HepG2 (cell line): ENCODE results near the gene TAP1. TPM values are rescaled to one million over a fixed set of nuclear protein-coding genes. Genes with fewer than 3 reads are reported as not detected.

ENCODE experiments used
- ATAC-seq: fragments of 200-7000 bp; cut with Tn5 transposase; 3 replicates; pipeline ENCODE4 v1.9.1; 2020; ENCODE audit warnings: mild to moderate bottlenecking, moderate library complexity
- BruUV-seq: library from RNA; stranded (reverse); fragments of 400-500 nt; replicated peaks from 2 replicates; lab custom pipeline; 2021; lab: Mats Ljungman, UMichigan
- CTCF ChIA-PET: fragments of 300-600 bp; formaldehyde crosslinking; extraction: SDS; loops from one replicate; lab custom pipeline; 2021; ENCODE audit warnings: low total read pairs, inconsistent platforms, low intra/inter-chr PET ratio; lab: Yijun Ruan, JAX
- POLR2A ChIA-PET: fragments of 350-600 bp; sonication (Branson Sonifier 250); formaldehyde crosslinking; loops from one replicate; lab custom pipeline; 2020; ENCODE audit warnings: antibody characterized with exemption, inconsistent platforms; lab: Yijun Ruan, JAX
- DNase-seq: peaks from one replicate; pipeline ENCODE4 v3.0.0-alpha.2; 2015; ENCODE audit warnings: low spot score
- FAIRE-seq: peaks from 3 replicates; lab custom pipeline; 2011; peaks lifted over from hg19 to GRCh38; lab: Jason Lieb, UNC
- H2AFZ ChIP-seq: one replicate; pipeline ENCODE4 v1.6.1; 2011; ENCODE audit warnings: low read length, inconsistent platforms
- H3K27ac ChIP-seq: fragments of 300-600 bp; 3 replicates; pipeline ENCODE4 v1.8.0; 2011; ENCODE audit warnings: mixed run types, mild to moderate bottlenecking, mixed read lengths, low read length, inconsistent platforms; ENCODE audit not compliant: insufficient read depth; ENCODE audit errors: extremely low read length
- H3K27me3 ChIP-seq, 2 experiments: fragments of 200-600 bp in 1 of 2; 2 replicates in 1 of 2; 3 replicates in 1 of 2; pipeline versions ENCODE4 v1.6.0 to v1.8.0; 2011; ENCODE audit warnings: low read length in 2 of 2, mild to moderate bottlenecking in 2 of 2, moderate library complexity in 2 of 2, inconsistent platforms in 1 of 2; ENCODE audit not compliant: insufficient read depth in 2 of 2, control insufficient read depth in 1 of 2
- H3K36me3 ChIP-seq, 2 experiments: fragments of 200-600 bp in 1 of 2; replicated peaks in 1 of 2; 2 replicates in 1 of 2; 3 replicates in 1 of 2; pipeline versions ENCODE4 v1.5.1 to v1.8.0; 2011; ENCODE audit warnings: low read length in 2 of 2, inconsistent platforms in 1 of 2; ENCODE audit not compliant: insufficient read depth in 2 of 2, control insufficient read depth in 1 of 2
- H3K4me1 ChIP-seq: 2 replicates; pipeline ENCODE4 v1.5.1; 2012; ENCODE audit warnings: low read length, inconsistent platforms; ENCODE audit not compliant: insufficient read depth
- H3K4me2 ChIP-seq: 2 replicates; pipeline ENCODE4 v1.6.0; 2011; ENCODE audit warnings: low read depth, low read length, inconsistent platforms
- H3K4me3 ChIP-seq, 3 experiments: fragments of 200-600 bp in 1 of 3; sonication (generic), shearing (Covaris generic) in 1 of 3; replicated peaks in 1 of 3; 2 replicates each; pipeline ENCODE4 v1.5.1; 2011 to 2016; ENCODE audit warnings: low read length in 3 of 3, inconsistent platforms in 2 of 3, low read depth in 2 of 3, mild to moderate bottlenecking in 2 of 3, control low read depth in 1 of 3, mixed read lengths in 1 of 3; ENCODE audit not compliant: insufficient read depth in 1 of 3
- H3K79me2 ChIP-seq: one replicate; pipeline ENCODE4 v1.6.1; 2011; ENCODE audit warnings: low read length, inconsistent platforms; ENCODE audit not compliant: insufficient read depth
- H3K9ac ChIP-seq: 2 replicates; pipeline ENCODE4 v1.6.0; 2011; ENCODE audit warnings: mild to moderate bottlenecking, low read depth, low read length, inconsistent platforms; ENCODE audit not compliant: insufficient read depth
- H3K9me3 ChIP-seq: 2 replicates; pipeline ENCODE4 v1.5.1; 2012; ENCODE audit warnings: mild to moderate bottlenecking, low read length
- H4K20me1 ChIP-seq: 2 replicates; pipeline ENCODE4 v1.6.0; 2011; ENCODE audit warnings: inconsistent platforms, mild to moderate bottlenecking, low read length, moderate library complexity; ENCODE audit not compliant: insufficient read depth
- AGO2 ChIP-seq: fragments of 200-400 bp; formaldehyde crosslinking; optimal IDR thresholded peaks from 2 replicates; pipeline ENCODE3; 2017; ENCODE audit warnings: mild to moderate bottlenecking, low read depth, low read length, moderate library complexity
- AHR ChIP-seq: IDR thresholded peaks from 2 replicates; pipeline ENCODE4 v1.6.1; 2018; ENCODE audit warnings: missing genetic modification reagents, missing compliant biosample characterization
- MAFG ChIP-seq: sonication (generic); formaldehyde crosslinking; IDR thresholded peaks from 2 replicates; pipeline ENCODE4 v1.5.1; 2020; ENCODE audit warnings: mild to moderate bottlenecking, missing genetic modification reagents
- MTF2 ChIP-seq: sonication (generic); formaldehyde crosslinking; IDR thresholded peaks from 2 replicates; pipeline ENCODE4 v1.5.0; 2020; ENCODE audit warnings: missing genetic modification reagents, borderline replicate concordance
- REPIN1 ChIP-seq: sonication (generic); formaldehyde crosslinking; IDR thresholded peaks from 2 replicates; pipeline ENCODE4 v1.8.0; 2022; ENCODE audit warnings: missing genetic modification reagents, low read depth, mild to moderate bottlenecking, borderline replicate concordance
- TEAD3 ChIP-seq: optimal IDR thresholded peaks from 2 replicates; pipeline ENCODE3; 2016; ENCODE audit warnings: borderline replicate concordance
- TEF ChIP-seq: sonication (generic); formaldehyde crosslinking; IDR thresholded peaks from 2 replicates; pipeline ENCODE4 v1.5.0; 2020; ENCODE audit warnings: missing genetic modification reagents
- ZBTB2 ChIP-seq: sonication (generic); formaldehyde crosslinking; IDR thresholded peaks from 2 replicates; pipeline ENCODE4 v1.8.0; 2022; ENCODE audit warnings: low read depth, missing genetic modification reagents
- ZFP36L2 ChIP-seq: sonication (generic); formaldehyde crosslinking; IDR thresholded peaks from 2 replicates; pipeline ENCODE4 v1.4.0; 2020; ENCODE audit warnings: missing genetic modification reagents
- ZNF20 ChIP-seq: sonication (generic); formaldehyde crosslinking; IDR thresholded peaks from 2 replicates; pipeline ENCODE4 v1.4.0; 2020; ENCODE audit warnings: mild to moderate bottlenecking, moderate library complexity, missing genetic modification reagents
- ZNF549 ChIP-seq: sonication (generic); formaldehyde crosslinking; IDR thresholded peaks from 2 replicates; pipeline ENCODE4 v1.5.0; 2020; ENCODE audit warnings: missing genetic modification reagents
- ZNF557 ChIP-seq: sonication (generic); formaldehyde crosslinking; IDR thresholded peaks from 2 replicates; pipeline ENCODE4 v1.4.0; 2020; ENCODE audit warnings: missing genetic modification reagents
- ZNF619 ChIP-seq: sonication (generic); formaldehyde crosslinking; IDR thresholded peaks from 2 replicates; pipeline ENCODE4 v1.4.0; 2020; ENCODE audit warnings: mild to moderate bottlenecking, missing genetic modification reagents
- WGBS: methylation state at CpG from one replicate; pipeline ENCODE4 v1.1.6; 2017; ENCODE audit warnings: low lambda C conversion rate; 5-methylcytosine and 5-hydroxymethylcytosine counted together
- in situ Hi-C: cut with HindIII; loops from 2 replicates; pipeline ENCODE4 v1.10.0; 2017; ENCODE audit warnings: low pct_unique_long_range_greater_than_20kb; ENCODE audit not compliant: extremely low pct_ligation_motif_present
- intact Hi-C: fragments of 100-400 bp; cut with micrococcal nuclease; formaldehyde crosslinking; loops from one replicate; pipeline ENCODE4 v1.10.0; 2022; ENCODE audit not compliant: unreplicated experiment
- polyA plus RNA-seq, 8 experiments: library from polyadenylated mRNA; depleted of rRNA in 3 of 8; stranded (reverse) in 7 of 8; unstranded in 1 of 8; fragments of >200 nt; fragmentation: Illumina TruSeq in 4 of 8; extraction: Trizol in 4 of 8; gene quantifications; 2 replicates each; pipeline versions ENCODE4 v1.2.1 to v1.2.3, GENCODE V29; 2011 to 2016; ENCODE audit warnings: low read depth in 4 of 8, missing spikeins in 1 of 8, mixed read lengths in 1 of 8; ENCODE audit not compliant: insufficient read depth in 1 of 8
- total RNA-seq, 5 experiments: library from RNA; depleted of rRNA; stranded (reverse); fragments of >200 nt; fragmentation: Illumina TruSeq; extraction: Trizol; gene quantifications; 2 replicates each; pipeline ENCODE4 v1.2.3, GENCODE V29; 2016; ENCODE audit warnings: low read depth in 1 of 5

TAP1 gene
- total and polyA plus RNA-seq, 2 of the 13 experiments (the other 11 are each of a cell fraction or from before 2014, with no cell fraction given): 31.2 to 52.2 TPM

- WGBS: 91% methylated on average over 5 of the region's 5 CpGs
- DNase-seq (no peak), FAIRE-seq (no peak), ATAC-seq (no peak)
- ChIA-PET POLR2A (no interaction called here), CTCF (no interaction called here)
- Histone ChIP-seq H3K9ac (no peak overlapping the region), H3K9me3 (no peaks in the 10 kb centered on the region), H3K4me2 (no peak overlapping the region), H3K4me3 (no peak overlapping the region), H4K20me1 (no peaks in the 10 kb centered on the region), H3K4me1 (no peaks in the 10 kb centered on the region), H2AFZ (no peak overlapping the region), H3K36me3 (peaks cover 13 to 33% of the 10 kb centered on the region in 2 experiments; a peak in 4 of 5 replicates), H3K79me2 (no peaks in the 10 kb centered on the region), H3K27me3 (no peaks in the 10 kb centered on the region), H3K27ac (no peak overlapping the region)
- in situ Hi-C loops (loop anchor here (5.0 kb wide), 1 partner anchor 36 kb away; no protein-coding TSS in a partner anchor), intact Hi-C loops (no loop called here)
- no TSS peak for BruUV-seq
- no peak for TF ChIP-seq REPIN1 (CRISPR knock-in tag)
- TF ChIP-seq MAFG (CRISPR knock-in tag): no peak
- TF ChIP-seq ZNF557 (CRISPR knock-in tag): no peak
- TF ChIP-seq TEF: no peak
Measured at GRCh38 chr6:32830936-32831335, 22.6 kb downstream of the TAP1 start.

GRCh38 chr6:32830017-32830416 is 23.5 kb downstream of the TAP1 start:
- WGBS: 96% methylated on average over 5 of the region's 5 CpGs
- ChIA-PET CTCF (no interaction called here), POLR2A (no interaction called here)
- no peak; the same call in 1 of the 3 replicates for ATAC-seq
- H3K9me3 ChIP-seq: no peaks in the 10 kb centered on the region
- no peaks in the 10 kb centered on the region for H3K79me2 ChIP-seq
- no peak overlapping the region for H3K9ac ChIP-seq
- H2AFZ ChIP-seq: no peak overlapping the region
- in situ Hi-C loops (loop anchor here (5.0 kb wide), 1 partner anchor 37 kb away; no protein-coding TSS in a partner anchor), intact Hi-C loops (no loop called here)
- H4K20me1 ChIP-seq: no peaks in the 10 kb centered on the region
- no peak overlapping the region for H3K4me2 ChIP-seq
- no TSS peak for BruUV-seq
- H3K36me3 ChIP-seq: peaks cover 11 to 31% of the 10 kb centered on the region in 2 experiments; a peak in 4 of 5 replicates
- DNase-seq: no peak
- no peak overlapping the region for H3K4me3 ChIP-seq
- H3K27ac ChIP-seq: no peak overlapping the region
- H3K4me1 ChIP-seq: no peaks in the 10 kb centered on the region
- FAIRE-seq: no peak
- no peaks in the 10 kb centered on the region for H3K27me3 ChIP-seq
- TF ChIP-seq ZNF549 (CRISPR knock-in tag) (no peak), AHR (CRISPR knock-in tag) (no peak), ZNF20 (no peak), ZFP36L2 (CRISPR knock-in tag) (no peak), MTF2 (CRISPR knock-in tag) (no peak), ZBTB2 (CRISPR knock-in tag) (no peak), TEAD3 (CRISPR knock-in tag) (no peak), ZNF619 (CRISPR knock-in tag) (no peak), AGO2 (no peak)
- TF ChIP-seq, all 625 proteins: peak for 0
